DMS 273 (cell line): ENCODE results near the gene ANXA4.

Experiments used
- DNase-seq: peaks from one replicate; lab custom pipeline; 2025; ENCODE audit not compliant: unreplicated experiment; lab: John Stamatoyannopoulos, UW

The ANXA4 gene

DNA sequence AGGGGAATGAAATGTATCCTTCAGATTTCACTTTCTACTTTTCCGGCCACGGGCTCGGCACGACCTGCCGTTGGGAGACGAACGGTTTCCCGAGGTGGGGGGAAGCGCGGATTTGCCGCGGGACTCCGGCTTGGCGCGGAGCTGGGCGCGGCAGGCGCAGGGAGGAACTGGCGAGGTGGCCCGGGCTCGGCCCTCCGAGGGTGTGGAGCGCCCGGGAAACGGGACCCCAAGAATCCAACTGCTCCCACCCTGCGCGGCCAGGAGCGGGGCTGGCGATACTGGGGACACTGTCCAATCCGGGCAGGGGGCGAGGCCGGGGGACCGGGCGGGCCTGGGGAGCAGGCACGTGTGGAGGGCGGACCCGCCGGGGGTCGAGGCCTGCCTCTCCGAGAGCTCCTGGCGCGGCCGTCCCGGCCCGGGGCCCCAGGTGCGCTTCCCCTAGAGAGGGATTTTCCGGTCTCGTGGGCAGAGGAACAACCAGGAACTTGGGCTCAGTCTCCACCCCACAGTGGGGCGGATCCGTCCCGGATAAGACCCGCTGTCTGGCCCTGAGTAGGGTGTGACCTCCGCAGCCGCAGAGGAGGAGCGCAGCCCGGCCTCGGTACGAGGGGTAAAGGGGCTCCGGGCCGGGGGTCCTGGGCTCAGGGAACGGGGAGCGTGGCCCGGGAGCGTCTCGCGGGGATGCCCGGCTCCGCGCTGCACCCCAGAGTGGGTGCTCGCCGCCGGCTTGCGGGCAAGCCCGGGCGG is at the start of gene ANXA4:
ANXA4 (plus strand) TSS at position 560 of the 747 bp plus-strand sequence. CDS start 39,432 bp downstream, outside the sequence.
- DNase-seq = peak; percentile 89

- DNase-seq = no peak
Measured at GRCh38 chr2:69692424-69692823, 49.5 kb upstream of the ANXA4 start.

GRCh38 chr2:69693059-69693774 is 48.7 kb upstream of the ANXA4 start:
- no peak for DNase-seq

DNA sequence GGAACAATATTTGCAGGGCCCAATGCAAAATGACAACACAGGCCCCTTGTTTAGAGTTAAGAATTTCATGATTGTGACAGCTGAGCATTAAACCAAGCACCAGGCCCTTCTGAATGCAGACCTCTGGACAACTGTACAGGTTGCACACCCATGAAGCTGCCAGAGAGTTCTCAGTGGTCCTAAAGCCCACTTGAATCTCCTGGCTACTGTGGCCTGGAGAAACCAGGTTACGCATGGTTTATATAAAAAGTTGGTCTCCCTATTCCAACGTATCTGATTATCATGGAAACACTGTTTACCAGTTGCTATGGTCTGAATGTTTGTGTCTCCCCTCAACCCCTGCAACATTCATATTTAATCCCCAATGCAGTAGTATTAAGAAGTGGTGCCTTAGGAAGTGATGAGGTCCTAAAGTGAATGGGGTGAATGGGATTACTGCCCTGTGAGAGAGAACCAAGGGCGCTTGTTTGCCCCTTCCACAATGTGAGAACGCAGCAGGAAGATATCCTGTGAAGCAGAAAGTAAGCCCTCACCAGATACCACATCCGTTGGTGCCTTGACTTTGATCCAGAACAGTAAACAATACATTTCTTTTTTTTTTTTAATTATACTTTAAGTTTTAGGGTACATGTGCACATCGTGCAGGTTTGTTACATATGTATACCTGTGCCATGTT is 48.0 kb upstream of the ANXA4 start:
- DNase-seq = no peak

GRCh38 chr2:69694894-69695849 is 46.8 kb upstream of the ANXA4 start:
- DNase-seq = no peak

DNA sequence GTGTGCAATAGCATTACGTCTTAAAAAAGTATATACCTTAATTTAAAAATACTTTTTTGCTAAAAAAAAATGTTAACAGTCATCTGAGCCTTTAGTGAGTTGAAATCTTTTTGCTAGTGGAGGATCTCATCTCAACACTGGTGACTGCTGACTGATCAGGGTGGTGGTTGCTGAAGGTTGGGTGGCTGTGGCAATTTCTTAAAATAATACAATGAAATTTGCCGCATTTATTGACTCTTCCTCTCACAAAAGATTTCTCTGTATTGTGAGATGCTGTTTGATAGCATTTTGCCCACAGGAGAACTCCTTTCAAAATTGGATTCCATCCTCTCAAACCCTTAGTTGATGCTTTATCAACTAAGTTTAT is 46.1 kb upstream of the ANXA4 start:
- DNase-seq = no peak

DNA sequence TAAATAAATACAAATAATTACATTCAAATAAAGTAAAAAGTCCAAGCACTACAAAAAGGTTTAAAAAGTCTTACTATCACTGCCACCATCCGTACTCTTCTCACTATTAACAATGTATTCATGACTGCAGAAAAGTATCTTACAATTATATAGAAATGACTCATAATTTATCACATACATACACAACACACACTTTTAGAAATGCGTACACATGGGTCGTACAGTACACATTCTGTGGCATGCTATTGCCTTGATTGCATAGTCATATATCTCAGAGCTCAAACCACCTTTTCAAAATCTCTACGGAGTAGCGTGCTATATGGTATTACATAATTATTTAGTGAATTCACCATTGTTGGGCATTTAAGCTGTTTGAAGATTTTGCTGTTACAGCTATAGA is 41.6 kb upstream of the ANXA4 start:
- no peak for DNase-seq

DNA sequence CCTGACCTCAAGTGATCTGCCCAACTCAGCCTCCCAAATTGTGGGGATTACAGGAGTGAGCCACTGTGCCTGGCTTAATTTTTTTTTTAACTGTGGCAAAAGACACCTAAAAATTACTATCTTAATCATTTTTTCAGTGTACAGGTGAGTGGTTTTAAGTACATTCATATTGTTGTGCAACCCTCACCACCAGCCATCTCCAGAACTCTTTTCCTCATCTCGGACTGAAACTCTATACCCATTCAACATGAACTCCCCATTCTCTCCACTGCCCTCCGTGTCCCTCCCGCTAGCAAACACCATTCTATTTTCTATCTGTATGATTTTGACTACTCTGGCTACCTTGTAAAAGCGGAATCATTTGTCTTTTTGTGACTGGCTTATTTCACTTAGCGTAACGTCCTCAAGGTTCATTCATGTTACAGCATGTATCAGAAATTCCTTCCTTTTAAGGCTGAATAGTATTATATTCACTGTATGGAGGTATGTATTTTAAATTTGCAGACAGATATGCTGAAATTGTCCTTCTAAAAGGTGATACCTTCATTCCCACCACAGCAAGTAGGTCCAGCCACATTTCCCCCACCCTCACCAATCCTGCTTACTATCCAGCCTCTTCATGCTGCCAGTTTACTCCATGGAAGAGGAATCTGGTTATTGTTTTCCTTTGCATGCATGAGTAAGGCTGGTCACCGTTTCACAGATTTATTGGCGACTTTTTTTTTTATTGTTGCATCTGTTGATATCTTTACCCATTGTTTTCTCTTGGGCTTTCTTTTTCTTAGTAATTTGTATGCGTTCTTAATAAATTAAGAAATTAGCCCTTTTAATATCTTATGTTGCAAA is 40.6 kb upstream of the ANXA4 start:
- DNase-seq = no peak

GRCh38 chr2:69703189-69703588 is 38.7 kb upstream of the ANXA4 start:
- no peak for DNase-seq

DNA sequence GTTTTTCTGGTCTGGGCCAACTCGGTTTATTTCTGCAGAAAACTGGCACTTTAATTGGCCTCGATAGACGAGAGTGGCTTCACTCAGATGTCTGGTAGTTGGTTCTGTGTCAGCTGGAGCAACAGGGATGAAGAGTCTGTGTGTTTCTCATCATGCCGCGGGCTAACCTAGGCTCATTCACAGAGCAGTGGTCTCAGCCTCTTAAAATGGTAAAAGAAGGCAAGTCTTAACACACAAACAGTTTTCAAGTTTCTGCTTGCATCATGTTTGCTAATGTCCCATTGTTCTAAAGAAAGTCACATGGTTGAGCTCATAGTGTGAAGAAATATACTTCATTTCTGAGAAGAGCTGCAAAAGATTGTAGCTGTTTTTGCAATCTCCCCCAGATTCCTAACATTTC is 37.5 kb upstream of the ANXA4 start:
- DNase-seq = no peak

- no peak for DNase-seq
Measured at GRCh38 chr2:69709290-69709689, 32.6 kb upstream of the ANXA4 start.

- DNase-seq = no peak
Measured at GRCh38 chr2:69711971-69712370, 30.0 kb upstream of the ANXA4 start.

- no peak for DNase-seq
Measured at GRCh38 chr2:69714024-69714423, 27.9 kb upstream of the ANXA4 start.

GRCh38 chr2:69714539-69715220 is 27.3 kb upstream of the ANXA4 start:
- peak; percentile 89 for DNase-seq

GRCh38 chr2:69715964-69716363 is 26.0 kb upstream of the ANXA4 start:
- no peak for DNase-seq

DNA sequence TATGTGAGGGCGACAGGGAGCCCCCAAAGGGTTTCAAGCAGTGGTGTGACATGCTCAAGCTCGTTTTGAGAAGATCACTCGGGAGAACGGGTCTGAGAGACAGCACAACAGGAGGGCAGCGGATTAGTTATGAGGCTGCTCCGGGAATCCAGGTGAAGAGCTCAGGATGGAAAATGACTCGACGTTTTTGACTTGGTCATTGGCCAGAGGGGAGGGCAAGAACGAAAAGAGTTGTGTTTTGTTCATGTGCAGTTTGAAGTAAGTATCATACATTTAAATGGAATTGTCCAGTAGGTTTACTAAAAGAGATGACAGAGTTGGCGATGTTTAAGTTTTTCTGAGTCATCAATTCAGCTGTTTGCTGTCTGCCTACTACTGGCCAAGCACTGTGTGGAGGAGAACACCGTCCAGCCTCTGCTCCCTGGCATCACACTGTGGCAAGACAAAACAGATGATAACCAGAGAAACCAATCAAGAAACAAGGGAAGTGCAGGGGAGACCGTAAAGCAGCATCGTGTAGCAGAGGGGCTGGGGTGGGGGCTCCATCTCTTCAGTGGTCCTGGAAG is 25.3 kb upstream of the ANXA4 start:
- DNase-seq = no peak

GRCh38 chr2:69717186-69717585 is 24.7 kb upstream of the ANXA4 start:
- DNase-seq = no peak

- no peak for DNase-seq
Measured at GRCh38 chr2:69717861-69718273, 24.1 kb upstream of the ANXA4 start.

DNA sequence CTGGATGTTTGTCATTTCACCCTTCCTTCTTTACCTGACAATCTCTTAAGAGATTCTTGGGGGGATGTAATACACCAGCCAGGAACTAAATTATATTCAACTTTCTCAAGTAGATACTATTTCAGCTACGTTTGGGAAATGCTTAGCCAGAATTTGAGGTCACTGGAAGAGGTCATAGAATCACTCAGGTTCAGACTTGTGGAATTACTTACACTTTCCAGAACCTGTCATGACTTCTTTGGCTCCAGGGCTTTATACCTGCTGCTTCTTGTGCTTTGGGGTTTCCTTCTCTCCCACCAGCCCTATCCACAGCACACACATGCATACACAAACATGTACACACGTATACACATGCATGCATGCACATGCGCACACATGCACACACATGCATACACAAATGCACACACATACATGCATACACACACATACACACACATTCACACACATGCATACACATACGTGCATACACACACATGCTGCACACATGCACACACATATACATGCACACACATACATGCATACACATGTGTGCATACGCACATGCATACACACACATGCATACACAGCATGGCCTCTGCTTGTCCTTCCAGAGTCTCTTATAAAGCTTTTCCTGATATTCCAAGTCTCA is 23.5 kb upstream of the ANXA4 start:
- DNase-seq = no peak
